Measurements from ENCODE around the gene CCDC142. TPM values are rescaled to one million over a fixed set of nuclear protein-coding genes. Genes with fewer than 3 reads are reported as not detected.

The CCDC142 gene
- total and polyA plus RNA-seq, 9 of the 15 experiments (the other 6 are each of a cell fraction or from before 2014, with no cell fraction given): 0.55 to 11.7 (median 7.2) TPM

DNA sequence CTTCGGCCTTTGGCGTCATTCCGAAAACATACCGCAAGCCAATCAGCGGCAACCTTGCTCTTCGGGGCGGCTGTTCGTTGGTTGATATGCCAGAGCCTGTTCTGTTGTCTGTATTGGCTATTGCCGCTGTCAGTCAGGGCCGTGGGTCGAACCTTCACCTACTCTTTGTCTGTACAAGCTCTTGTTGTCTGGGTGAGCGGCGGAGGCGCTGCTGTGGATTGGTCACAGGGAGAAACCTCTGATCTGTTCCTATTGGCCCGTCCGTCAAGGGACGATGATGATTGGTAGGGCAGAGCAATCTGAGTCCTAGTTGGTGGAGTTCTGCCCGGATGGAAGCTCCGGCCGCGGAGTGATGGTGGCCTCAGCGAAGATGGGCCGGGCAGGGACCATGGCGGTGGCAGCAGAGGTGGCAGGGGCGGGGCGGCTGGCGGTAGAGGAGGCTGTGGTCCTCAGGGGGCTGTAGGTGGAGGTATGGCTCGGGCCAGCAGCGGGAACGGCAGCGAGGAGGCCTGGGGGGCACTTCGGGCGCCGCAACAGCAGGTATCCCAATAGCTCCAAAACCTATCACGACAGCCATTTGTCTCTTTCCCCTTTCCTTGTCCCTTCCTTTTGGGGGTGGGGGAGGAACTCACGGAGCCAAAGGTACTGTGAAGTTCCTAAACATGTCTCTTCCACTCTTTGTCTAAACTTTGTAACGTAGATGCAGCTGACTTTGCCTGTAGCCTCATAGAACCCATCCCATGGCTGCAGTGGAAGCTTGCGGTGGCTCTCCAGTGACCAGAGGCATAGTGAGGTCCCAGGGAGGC lies 24.5 kb downstream of the CCDC142 start, which contains the start of gene WBP1 (continued):
- TF ChIP-seq, protein P1, sequence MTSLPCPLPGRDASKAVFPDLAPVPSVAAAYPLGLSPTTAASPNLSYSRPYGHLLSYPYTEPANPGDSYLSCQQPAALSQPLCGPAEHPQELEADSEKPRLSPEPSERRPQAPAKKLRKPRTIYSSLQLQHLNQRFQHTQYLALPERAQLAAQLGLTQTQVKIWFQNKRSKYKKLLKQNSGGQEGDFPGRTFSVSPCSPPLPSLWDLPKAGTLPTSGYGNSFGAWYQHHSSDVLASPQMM (CRISPR knock-in tag; IDR thresholded peaks at IDR 0.05): no peak
- TF ChIP-seq TAL1 (IDR thresholded peaks at IDR 0.05): no peak
- TF ChIP-seq, protein P2, sequence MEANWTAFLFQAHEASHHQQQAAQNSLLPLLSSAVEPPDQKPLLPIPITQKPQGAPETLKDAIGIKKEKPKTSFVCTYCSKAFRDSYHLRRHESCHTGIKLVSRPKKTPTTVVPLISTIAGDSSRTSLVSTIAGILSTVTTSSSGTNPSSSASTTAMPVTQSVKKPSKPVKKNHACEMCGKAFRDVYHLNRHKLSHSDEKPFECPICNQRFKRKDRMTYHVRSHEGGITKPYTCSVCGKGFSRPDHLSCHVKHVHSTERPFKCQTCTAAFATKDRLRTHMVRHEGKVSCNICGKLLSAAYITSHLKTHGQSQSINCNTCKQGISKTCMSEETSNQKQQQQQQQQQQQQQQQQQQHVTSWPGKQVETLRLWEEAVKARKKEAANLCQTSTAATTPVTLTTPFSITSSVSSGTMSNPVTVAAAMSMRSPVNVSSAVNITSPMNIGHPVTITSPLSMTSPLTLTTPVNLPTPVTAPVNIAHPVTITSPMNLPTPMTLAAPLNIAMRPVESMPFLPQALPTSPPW (CRISPR knock-in tag; IDR thresholded peaks at IDR 0.05): no peak
- TF ChIP-seq ZC3H4 (CRISPR knock-in tag; IDR thresholded peaks at IDR 0.05; ENCODE audit: borderline replicate concordance): no peak
- TF ChIP-seq JUN (IDR thresholded peaks at IDR 0.05; ENCODE audit: borderline replicate concordance, low read depth, low read length): no peak
- no peak for TF ChIP-seq JUN (CRISPR knock-in tag; IDR thresholded peaks at IDR 0.05; ENCODE audit: borderline replicate concordance)
- TF ChIP-seq, protein P3, sequence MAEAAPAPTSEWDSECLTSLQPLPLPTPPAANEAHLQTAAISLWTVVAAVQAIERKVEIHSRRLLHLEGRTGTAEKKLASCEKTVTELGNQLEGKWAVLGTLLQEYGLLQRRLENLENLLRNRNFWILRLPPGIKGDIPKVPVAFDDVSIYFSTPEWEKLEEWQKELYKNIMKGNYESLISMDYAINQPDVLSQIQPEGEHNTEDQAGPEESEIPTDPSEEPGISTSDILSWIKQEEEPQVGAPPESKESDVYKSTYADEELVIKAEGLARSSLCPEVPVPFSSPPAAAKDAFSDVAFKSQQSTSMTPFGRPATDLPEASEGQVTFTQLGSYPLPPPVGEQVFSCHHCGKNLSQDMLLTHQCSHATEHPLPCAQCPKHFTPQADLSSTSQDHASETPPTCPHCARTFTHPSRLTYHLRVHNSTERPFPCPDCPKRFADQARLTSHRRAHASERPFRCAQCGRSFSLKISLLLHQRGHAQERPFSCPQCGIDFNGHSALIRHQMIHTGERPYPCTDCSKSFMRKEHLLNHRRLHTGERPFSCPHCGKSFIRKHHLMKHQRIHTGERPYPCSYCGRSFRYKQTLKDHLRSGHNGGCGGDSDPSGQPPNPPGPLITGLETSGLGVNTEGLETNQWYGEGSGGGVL (CRISPR knock-in tag; IDR thresholded peaks at IDR 0.05): no peak

Data from K562 (cell line).